Measurements from ENCODE around the gene AHRR.

DNA sequence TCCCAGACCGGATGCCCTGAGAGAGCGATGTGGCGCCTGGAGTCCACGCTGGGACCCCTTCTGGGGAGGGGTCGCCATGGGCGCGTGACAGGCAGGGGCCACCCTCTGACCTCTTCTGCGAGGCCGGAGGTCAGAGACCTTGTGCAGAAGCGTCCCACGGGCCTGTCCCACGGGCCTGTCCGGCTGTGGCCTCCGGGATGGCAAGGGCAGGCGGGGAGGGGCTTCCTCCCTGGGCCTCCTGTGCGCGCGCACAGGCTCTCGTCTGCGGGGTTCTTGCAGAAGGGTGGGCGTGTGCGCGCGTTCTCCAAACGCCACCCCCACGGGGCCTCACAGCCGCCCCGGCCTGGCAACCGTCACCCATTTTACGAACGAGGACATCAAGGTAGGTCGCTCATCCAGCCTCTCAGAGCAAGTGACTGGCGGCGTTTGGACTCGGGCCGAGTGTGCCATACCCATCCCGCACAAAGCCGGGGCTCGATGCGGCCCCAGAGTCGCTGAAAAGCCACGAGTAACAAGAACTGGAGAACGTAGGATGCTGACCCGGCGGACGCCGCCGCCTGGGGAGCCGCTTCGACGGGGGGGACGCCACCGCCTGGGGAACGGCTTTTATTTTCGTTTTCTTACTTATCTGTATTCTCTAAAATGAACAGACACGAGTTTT is 897 bp downstream of the AHRR start:
- no peak for TF ChIP-seq CTCF (IDR thresholded peaks at IDR 0.05; ENCODE audit: poor library complexity)
- no peak for TF ChIP-seq EZH2 (IDR thresholded peaks at IDR 0.05; ENCODE audit: borderline replicate concordance)
